ENCODE data around the gene SETD2. TPM values are rescaled to one million over a fixed set of nuclear protein-coding genes. Genes with fewer than 3 reads are reported as not detected.
"Not testable (repeated sequence)": the region's sequence is repeated elsewhere in the genome, so short reads cannot be mapped to it uniquely, and the experiment has no call there.

SETD2 gene
- total RNA-seq, 1 donor from 2014 or later: 21.3 TPM

DNA sequence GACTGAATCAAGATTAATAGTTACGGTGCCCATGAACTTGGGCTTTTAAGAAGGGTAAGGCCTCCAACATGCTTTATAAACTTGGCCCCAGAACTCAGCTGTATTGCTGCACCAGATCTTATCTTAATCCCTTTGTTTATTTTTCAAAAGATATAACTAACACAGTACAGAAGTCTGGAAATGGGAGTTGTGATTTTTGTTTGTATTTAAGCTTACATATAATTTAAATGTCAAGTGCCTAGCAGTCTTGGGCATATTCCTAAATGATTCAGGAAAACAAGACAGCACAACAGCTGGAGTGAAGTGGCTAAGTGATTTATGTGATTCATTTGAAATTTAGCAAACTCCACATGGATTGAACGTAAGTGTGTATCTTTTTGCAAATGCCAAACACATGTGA lies 128.3 kb downstream of the SETD2 start:
- H3K4me3 ChIP-seq (ENCODE audit: low read depth, low read length): no peak overlapping the region
- TF ChIP-seq, protein P1, sequence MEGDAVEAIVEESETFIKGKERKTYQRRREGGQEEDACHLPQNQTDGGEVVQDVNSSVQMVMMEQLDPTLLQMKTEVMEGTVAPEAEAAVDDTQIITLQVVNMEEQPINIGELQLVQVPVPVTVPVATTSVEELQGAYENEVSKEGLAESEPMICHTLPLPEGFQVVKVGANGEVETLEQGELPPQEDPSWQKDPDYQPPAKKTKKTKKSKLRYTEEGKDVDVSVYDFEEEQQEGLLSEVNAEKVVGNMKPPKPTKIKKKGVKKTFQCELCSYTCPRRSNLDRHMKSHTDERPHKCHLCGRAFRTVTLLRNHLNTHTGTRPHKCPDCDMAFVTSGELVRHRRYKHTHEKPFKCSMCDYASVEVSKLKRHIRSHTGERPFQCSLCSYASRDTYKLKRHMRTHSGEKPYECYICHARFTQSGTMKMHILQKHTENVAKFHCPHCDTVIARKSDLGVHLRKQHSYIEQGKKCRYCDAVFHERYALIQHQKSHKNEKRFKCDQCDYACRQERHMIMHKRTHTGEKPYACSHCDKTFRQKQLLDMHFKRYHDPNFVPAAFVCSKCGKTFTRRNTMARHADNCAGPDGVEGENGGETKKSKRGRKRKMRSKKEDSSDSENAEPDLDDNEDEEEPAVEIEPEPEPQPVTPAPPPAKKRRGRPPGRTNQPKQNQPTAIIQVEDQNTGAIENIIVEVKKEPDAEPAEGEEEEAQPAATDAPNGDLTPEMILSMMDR (conservative IDR thresholded peaks at IDR 0.05; ENCODE audit: low read depth, low read length): no peak
- DNase-seq (ENCODE audit: low read depth): no peak

DNA sequence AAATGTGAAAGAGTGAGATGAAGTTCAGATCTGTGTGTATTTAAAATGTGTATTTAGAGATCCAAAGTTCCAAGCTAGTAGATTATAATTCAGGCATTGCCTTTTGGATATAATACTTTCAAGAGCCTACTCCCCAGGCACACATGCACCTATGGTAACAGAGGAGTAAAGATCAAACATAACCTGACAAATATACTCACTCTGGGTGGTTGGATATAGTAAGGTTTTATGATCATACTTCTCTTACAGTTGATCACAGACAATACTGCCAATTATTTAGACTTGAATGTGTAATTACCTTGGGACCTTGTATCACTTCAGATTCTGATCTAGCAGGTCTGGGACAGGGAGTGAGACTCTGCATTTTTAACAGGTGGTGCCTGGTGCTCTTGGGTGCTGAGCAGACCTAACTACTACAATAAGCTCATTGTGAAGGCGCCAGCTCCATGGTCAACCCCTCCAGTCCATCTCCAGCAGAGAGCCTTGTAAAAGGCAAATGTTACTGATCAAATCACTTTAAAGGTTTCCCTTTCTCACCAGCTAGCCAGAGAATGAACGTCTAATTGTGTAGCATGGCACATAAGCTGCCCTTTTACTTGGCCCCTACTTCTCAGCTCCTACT lies 128.9 kb downstream of the SETD2 start:
- TF ChIP-seq, protein P1 (conservative IDR thresholded peaks at IDR 0.05; ENCODE audit: low read depth, low read length): no peak
- DNase-seq (ENCODE audit: low read depth): no peak
- no peak overlapping the region for H3K4me3 ChIP-seq (ENCODE audit: low read depth, low read length)

DNA sequence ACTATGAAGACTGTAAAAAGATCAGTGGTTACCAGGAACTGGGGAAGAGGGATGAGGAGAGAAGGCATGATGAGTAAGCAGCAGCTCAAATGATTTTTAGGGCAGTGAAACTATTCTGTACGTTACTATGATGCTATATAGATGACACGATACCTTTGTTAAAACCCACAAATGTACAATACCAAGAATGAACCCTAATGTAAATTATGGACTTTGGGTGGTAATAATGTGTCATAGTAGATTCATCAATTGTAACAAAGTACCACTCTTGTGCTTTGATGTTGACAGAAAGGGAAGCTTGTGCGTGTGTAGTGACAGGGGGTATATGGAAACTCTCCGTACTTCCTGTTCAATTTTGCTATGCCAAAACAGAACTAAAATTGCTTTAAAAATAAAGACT lies 132.9 kb downstream of the SETD2 start:
- not testable (repeated sequence) for DNase-seq (ENCODE audit: low read depth); H3K4me3 ChIP-seq (ENCODE audit: low read depth, low read length)

DNA sequence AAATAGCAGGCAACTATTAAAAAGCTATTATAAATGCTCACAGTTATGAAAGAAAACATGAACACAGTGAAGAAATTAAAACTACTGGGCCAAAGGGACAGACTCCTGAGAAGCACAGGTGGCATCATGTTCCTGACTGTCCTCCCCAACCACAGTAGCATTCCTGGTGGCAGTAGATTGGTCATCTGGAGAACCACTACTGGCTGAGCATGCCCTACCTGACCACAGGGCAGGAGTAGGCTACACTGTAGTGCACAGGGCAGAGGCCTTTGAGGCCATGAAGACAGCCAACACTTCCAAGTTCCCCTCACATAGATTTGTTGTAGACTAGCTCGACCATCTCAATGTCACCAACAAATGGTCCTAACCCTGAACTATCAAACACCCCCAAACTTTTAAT lies 135.2 kb downstream of the SETD2 start:
- no peak overlapping the region for H3K4me3 ChIP-seq (ENCODE audit: low read depth, low read length)
- TF ChIP-seq, protein P1 (conservative IDR thresholded peaks at IDR 0.05; ENCODE audit: low read depth, low read length): no peak
- no peak for DNase-seq (ENCODE audit: low read depth)

DNA sequence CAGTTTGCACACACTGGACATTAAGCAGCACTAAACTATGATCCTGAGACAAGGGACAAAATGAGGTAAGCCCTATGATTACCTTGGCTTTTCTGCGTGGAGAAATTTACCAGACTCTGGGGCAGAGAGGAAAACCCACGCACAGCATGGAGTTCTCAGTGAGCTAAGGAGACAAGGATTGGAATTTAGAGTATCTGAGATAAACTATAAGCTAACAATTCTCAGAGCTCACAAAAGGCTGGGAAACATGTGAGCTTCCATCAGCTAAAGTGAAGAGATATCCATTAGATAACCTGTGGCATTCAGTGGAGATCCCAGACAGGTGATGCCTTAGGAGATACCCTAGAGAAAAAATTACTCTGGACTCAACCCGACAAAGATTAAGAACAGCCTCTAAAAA lies 135.8 kb downstream of the SETD2 start:
- no peak for DNase-seq (ENCODE audit: low read depth)
- TF ChIP-seq, protein P1 (conservative IDR thresholded peaks at IDR 0.05; ENCODE audit: low read depth, low read length): no peak
- H3K4me3 ChIP-seq (ENCODE audit: low read depth, low read length): no peak overlapping the region

DNA sequence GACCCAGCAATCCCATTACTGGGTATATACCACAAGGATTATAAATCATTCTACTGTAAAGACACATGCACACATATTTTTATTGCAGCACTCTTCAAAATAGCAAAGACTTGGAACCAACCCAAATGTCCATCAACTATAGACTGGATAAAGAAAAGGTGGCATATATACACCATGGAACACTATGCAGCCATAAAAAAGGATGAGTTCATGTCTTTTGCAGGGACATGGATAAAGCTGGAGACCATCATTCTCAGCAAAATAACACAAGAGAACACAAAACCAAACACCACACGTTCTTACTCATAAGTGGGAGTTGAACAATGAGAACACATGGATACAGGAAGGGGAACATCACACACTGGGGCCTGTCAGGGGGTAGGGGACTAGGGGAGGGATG lies 137.5 kb downstream of the SETD2 start:
- not testable (repeated sequence) for H3K4me3 ChIP-seq (ENCODE audit: low read depth, low read length); DNase-seq (ENCODE audit: low read depth)

DNA sequence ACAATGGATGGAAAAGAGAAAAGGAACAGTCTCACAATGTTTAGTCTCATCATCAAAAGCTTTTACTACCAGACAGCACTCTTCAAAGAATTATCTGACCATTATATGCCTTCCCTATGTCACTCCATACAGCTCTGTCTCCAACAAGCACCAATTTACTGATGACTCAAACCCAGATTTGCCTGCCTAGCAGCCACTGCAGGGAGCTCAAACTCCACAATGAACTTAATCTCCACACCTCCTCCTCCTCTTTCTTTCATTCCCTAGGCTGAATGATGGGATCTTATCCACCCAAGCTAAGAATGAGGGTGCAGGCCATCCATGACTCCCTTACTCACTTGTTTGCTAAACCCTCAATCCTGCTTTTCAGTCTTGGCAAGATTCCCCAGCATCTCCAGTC lies 139.0 kb downstream of the SETD2 start:
- TF ChIP-seq, protein P1 (conservative IDR thresholded peaks at IDR 0.05; ENCODE audit: low read depth, low read length): no peak
- H3K4me3 ChIP-seq (ENCODE audit: low read depth, low read length): no peak overlapping the region
- no peak for DNase-seq (ENCODE audit: low read depth)

DNA sequence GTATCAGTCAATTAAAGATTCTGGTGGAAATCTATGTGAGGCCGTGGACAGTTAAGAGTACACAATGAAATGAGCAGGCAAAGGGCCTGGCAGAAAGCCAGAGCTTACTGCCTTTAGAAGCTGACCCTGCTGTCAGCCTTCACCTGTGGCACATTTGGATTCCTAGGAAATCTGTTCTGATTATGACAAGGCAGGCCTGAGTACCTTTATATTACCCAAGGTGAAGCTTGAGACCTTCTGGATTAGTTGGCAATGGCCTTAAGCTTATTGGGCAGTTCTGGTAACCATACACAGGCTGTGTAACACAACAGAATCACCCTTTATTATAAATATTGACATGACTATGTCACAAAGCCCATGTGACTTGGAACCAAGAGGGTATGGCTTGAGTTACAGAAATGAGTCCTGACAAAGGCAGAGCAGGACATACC lies 141.3 kb downstream of the SETD2 start:
- TF ChIP-seq, protein P1 (conservative IDR thresholded peaks at IDR 0.05; ENCODE audit: low read depth, low read length): no peak
- DNase-seq (ENCODE audit: low read depth): no peak
- H3K4me3 ChIP-seq (ENCODE audit: low read depth, low read length): no peak overlapping the region
